ENCODE results near the gene CPA3. TPM values are rescaled to one million over a fixed set of nuclear protein-coding genes. Genes with fewer than 3 reads are reported as not detected.

Gene CPA3
- total RNA-seq, 2 experiments from 2014 or later = not detected

- H3K4me1 Mint-ChIP-seq = no peaks in the 10 kb centered on the region
- no peak overlapping the region for H3K4me3 Mint-ChIP-seq
These were observed 58.5 kb downstream of the CPA3 start for GRCh38 chr3:148923592-148923991.

GRCh38 chr3:148924562-148924961 lies 59.5 kb downstream of the CPA3 start:
- no peaks in the 10 kb centered on the region for H3K36me3 Mint-ChIP-seq
- H3K27me3 Mint-ChIP-seq = peaks cover 10% of the 10 kb centered on the region
- no peak for DNase-seq
- peaks cover 1% of the 10 kb centered on the region for H3K9me3 Mint-ChIP-seq
- no peak overlapping the region for H3K27ac Mint-ChIP-seq
- H3K4me1 Mint-ChIP-seq = no peaks in the 10 kb centered on the region
- no peak overlapping the region for H3K4me3 Mint-ChIP-seq

More at GRCh38 chr3:148923592-148923991, 58.5 kb downstream of the CPA3 start:
- H3K36me3 Mint-ChIP-seq = no peaks in the 10 kb centered on the region
- DNase-seq = no peak
- peaks cover 1% of the 10 kb centered on the region for H3K9me3 Mint-ChIP-seq
- H3K27ac Mint-ChIP-seq = no peak overlapping the region
- peaks cover 10% of the 10 kb centered on the region for H3K27me3 Mint-ChIP-seq

GRCh38 chr3:148925845-148926244 lies 60.7 kb downstream of the CPA3 start:
- H3K27me3 Mint-ChIP-seq = peaks cover 10% of the 10 kb centered on the region
- H3K4me1 Mint-ChIP-seq = no peaks in the 10 kb centered on the region
- no peak overlapping the region for H3K27ac Mint-ChIP-seq
- H3K9me3 Mint-ChIP-seq = peaks cover 1% of the 10 kb centered on the region
- DNase-seq = no peak
- H3K4me3 Mint-ChIP-seq = no peak overlapping the region
- H3K36me3 Mint-ChIP-seq = no peaks in the 10 kb centered on the region

- H3K27ac Mint-ChIP-seq = no peak overlapping the region
These were observed 65.7 kb downstream of the CPA3 start for GRCh38 chr3:148930752-148931151.

GRCh38 chr3:148931574-148931973 lies 66.5 kb downstream of the CPA3 start:
- Mint-ChIP-seq H3K9me3 (no peaks in the 10 kb centered on the region), H3K36me3 (no peaks in the 10 kb centered on the region), H3K27me3 (peaks cover 10% of the 10 kb centered on the region), H3K4me1 (no peaks in the 10 kb centered on the region), H3K4me3 (no peak overlapping the region), H3K27ac (no peak overlapping the region)
- no peak for DNase-seq

More at GRCh38 chr3:148930752-148931151, 65.7 kb downstream of the CPA3 start:
- Mint-ChIP-seq H3K4me3 (no peak overlapping the region), H3K4me1 (no peaks in the 10 kb centered on the region), H3K9me3 (no peaks in the 10 kb centered on the region), H3K36me3 (no peaks in the 10 kb centered on the region), H3K27me3 (peaks cover 5% of the 10 kb centered on the region)
- no peak for DNase-seq

GRCh38 chr3:148932972-148933371 lies 67.9 kb downstream of the CPA3 start:
- no peak for DNase-seq
- no peaks in the 10 kb centered on the region for H3K36me3 Mint-ChIP-seq

GRCh38 chr3:148937467-148938255 lies 72.6 kb downstream of the CPA3 start:
- no peaks in the 10 kb centered on the region for H3K36me3 Mint-ChIP-seq
- H3K27me3 Mint-ChIP-seq = peaks cover 16% of the 10 kb centered on the region
- H3K9me3 Mint-ChIP-seq = no peaks in the 10 kb centered on the region
- no peak for DNase-seq
- H3K4me1 Mint-ChIP-seq = no peaks in the 10 kb centered on the region
- no peak overlapping the region for H3K27ac Mint-ChIP-seq
- H3K4me3 Mint-ChIP-seq = no peak overlapping the region

More at GRCh38 chr3:148932972-148933371, 67.9 kb downstream of the CPA3 start:
- H3K9me3 Mint-ChIP-seq = no peaks in the 10 kb centered on the region
- H3K4me1 Mint-ChIP-seq = no peaks in the 10 kb centered on the region
- no peak overlapping the region for H3K4me3 Mint-ChIP-seq
- H3K27ac Mint-ChIP-seq = no peak overlapping the region
- peaks cover 18% of the 10 kb centered on the region for H3K27me3 Mint-ChIP-seq

GRCh38 chr3:148938306-148938705 lies 73.2 kb downstream of the CPA3 start:
- H3K4me1 Mint-ChIP-seq = no peaks in the 10 kb centered on the region
- no peaks in the 10 kb centered on the region for H3K9me3 Mint-ChIP-seq
- H3K27me3 Mint-ChIP-seq = peaks cover 16% of the 10 kb centered on the region
- DNase-seq = no peak
- H3K27ac Mint-ChIP-seq = no peak overlapping the region
- H3K36me3 Mint-ChIP-seq = no peaks in the 10 kb centered on the region
- no peak overlapping the region for H3K4me3 Mint-ChIP-seq

GRCh38 chr3:148938936-148939335 lies 73.8 kb downstream of the CPA3 start:
- Mint-ChIP-seq H3K4me3 (no peak overlapping the region), H3K9me3 (no peaks in the 10 kb centered on the region), H3K27me3 (peaks cover 16% of the 10 kb centered on the region), H3K36me3 (no peaks in the 10 kb centered on the region), H3K27ac (no peak overlapping the region), H3K4me1 (no peaks in the 10 kb centered on the region)
- no peak for DNase-seq

- no peak for DNase-seq
- Mint-ChIP-seq H3K4me1 (no peaks in the 10 kb centered on the region), H3K9me3 (no peaks in the 10 kb centered on the region), H3K27ac (no peak overlapping the region), H3K36me3 (no peaks in the 10 kb centered on the region), H3K27me3 (peaks cover 12% of the 10 kb centered on the region), H3K4me3 (no peak overlapping the region)
These were observed 75.9 kb downstream of the CPA3 start for GRCh38 chr3:148940983-148941382.

- DNase-seq = no peak
- no peaks in the 10 kb centered on the region for H3K36me3 Mint-ChIP-seq
- no peak overlapping the region for H3K4me3 Mint-ChIP-seq
- no peak overlapping the region for H3K27ac Mint-ChIP-seq
- no peaks in the 10 kb centered on the region for H3K9me3 Mint-ChIP-seq
- no peaks in the 10 kb centered on the region for H3K27me3 Mint-ChIP-seq
- no peaks in the 10 kb centered on the region for H3K4me1 Mint-ChIP-seq
These were observed 78.6 kb downstream of the CPA3 start for GRCh38 chr3:148943506-148944205.

GRCh38 chr3:148945116-148945515 lies 80.0 kb downstream of the CPA3 start:
- H3K9me3 Mint-ChIP-seq = no peaks in the 10 kb centered on the region
- H3K27ac Mint-ChIP-seq = no peak overlapping the region
- H3K27me3 Mint-ChIP-seq = no peaks in the 10 kb centered on the region
- no peaks in the 10 kb centered on the region for H3K36me3 Mint-ChIP-seq
- H3K4me3 Mint-ChIP-seq = no peak overlapping the region
- no peaks in the 10 kb centered on the region for H3K4me1 Mint-ChIP-seq
- DNase-seq = no peak

Other genes with a start within 250 kb of the CPA3 start
- gene AGTR1, start 167.4 kb upstream of the CPA3 start, total RNA-seq = not detected
- not detected for gene CPB1, start 37.5 kb upstream of the CPA3 start, total RNA-seq
- 10 to 100 TPM; 20.2 to 20.6 TPM for gene GYG1, start 126.2 kb downstream of the CPA3 start, total RNA-seq
- 10 to 100 TPM; 19.8 to 20.8 TPM for gene HLTF, start 221.2 kb downstream of the CPA3 start, total RNA-seq